K562 (cell line): ENCODE data around the gene IFT122. TPM values are rescaled to one million over a fixed set of nuclear protein-coding genes. Genes with fewer than 3 reads are reported as not detected.

Source experiments
- ATF7 ChIP-seq: fragments of 450-650 bp; IDR thresholded peaks from 2 replicates; pipeline ENCODE4 v1.7.1; 2014; ENCODE audit warnings: mild to moderate bottlenecking, moderate library complexity
- BACH1 ChIP-seq: fragments of 200-800 bp; sonication (Bioruptor generic); IDR thresholded peaks from 2 replicates; pipeline ENCODE4 v1.6.1; 2016; ENCODE audit warnings: missing genetic modification characterization, missing compliant biosample characterization
- FOXA1 ChIP-seq: fragments of 450-650 bp; IDR thresholded peaks from 2 replicates; pipeline ENCODE4 v1.6.1; 2016; ENCODE audit warnings: mild to moderate bottlenecking, borderline replicate concordance
- MAFG ChIP-seq: fragments of 450-650 bp; conservative IDR thresholded peaks from 2 replicates; pipeline ENCODE4 v1.6.1; 2016; ENCODE audit warnings: missing genetic modification characterization, missing compliant biosample characterization
- MEF2D ChIP-seq: conservative IDR thresholded peaks from 2 replicates; pipeline ENCODE4 v1.6.1; 2016; ENCODE audit warnings: low read depth, missing genetic modification characterization, missing compliant biosample characterization
- MEIS2 ChIP-seq: fragments of 450-650 bp; IDR thresholded peaks from 2 replicates; pipeline ENCODE4 v1.6.1; 2014; ENCODE audit warnings: mild to moderate bottlenecking; ENCODE audit not compliant: partially characterized antibody
- RAD21 ChIP-seq, 2 experiments: fragments of 250-450 bp in 1 of 2; fragments of 450-650 bp in 1 of 2; sonication (Bioruptor Pico) in 1 of 2; formaldehyde crosslinking in 1 of 2; IDR thresholded peaks in 1 of 2; conservative IDR thresholded peaks in 1 of 2; 2 replicates each; pipeline versions ENCODE4 v1.4.0 to v1.8.0; 2020 to 2022; ENCODE audit warnings: mild to moderate bottlenecking in 2 of 2, moderate library complexity in 1 of 2
- SMAD4 ChIP-seq: fragments of 250-450 bp; sonication (Bioruptor Pico); conservative IDR thresholded peaks from 2 replicates; pipeline ENCODE4 v1.8.0; 2021; ENCODE audit warnings: inconsistent platforms, mild to moderate bottlenecking, moderate library complexity
- SPI1 ChIP-seq: IDR thresholded peaks from 2 replicates; pipeline ENCODE4 v1.6.1; 2011; ENCODE audit warnings: low read depth, low read length, control low read depth, borderline replicate concordance
- TOE1 ChIP-seq, 2 experiments: fragments of 450-650 bp in 1 of 2; sonication (generic) in 1 of 2; formaldehyde crosslinking in 1 of 2; IDR thresholded peaks; 2 replicates each; pipeline versions ENCODE4 v1.7.1 to v1.8.0; 2016 to 2022; ENCODE audit warnings: borderline replicate concordance in 2 of 2, mild to moderate bottlenecking in 2 of 2, antibody characterized with exemption in 1 of 2, inconsistent platforms in 1 of 2, low read depth in 1 of 2, missing genetic modification reagents in 1 of 2, moderate library complexity in 1 of 2
- ZC3H11A ChIP-seq: IDR thresholded peaks from 2 replicates; pipeline ENCODE4 v1.6.1; 2012; ENCODE audit warnings: low read depth, low read length, improper control_type of control experiment
- ZNF316 ChIP-seq: fragments of 450-650 bp; IDR thresholded peaks from 2 replicates; pipeline ENCODE4 v1.6.1; 2016
- polyA plus RNA-seq, 8 experiments: library from polyadenylated mRNA; depleted of rRNA in 4 of 8; stranded (reverse) in 5 of 8; unstranded in 3 of 8; fragments of >200 nt; fragmentation: Nextera tagmentation in 2 of 8; fragmentation: Illumina TruSeq in 1 of 8; extraction: Ambion mirVana in 2 of 8; extraction: Trizol in 1 of 8; gene quantifications; 2 replicates each; pipeline versions ENCODE4 v1.2.1 to v1.2.3, GENCODE V29; 2011 to 2014; ENCODE audit warnings: inconsistent platforms in 1 of 8, missing spikeins in 1 of 8
- total RNA-seq, 7 experiments: library from RNA; depleted of rRNA in 6 of 7; stranded (reverse); fragments of >200 nt in 6 of 7; fragmentation: Illumina TruSeq in 2 of 7; extraction: Trizol in 2 of 7; gene quantifications; 2 replicates each; pipeline versions ENCODE4 v1.2.1 to v1.2.3, GENCODE V29; 2011 to 2021; ENCODE audit warnings: low replicate concordance in 1 of 7
- TF ChIP-seq, protein P1 (sequence below), 2 experiments: fragments of 450-650 bp; formaldehyde crosslinking in 1 of 2; IDR thresholded peaks; 2 replicates each; pipeline versions ENCODE4 v1.4.0 to v1.6.1; 2014 to 2020; ENCODE audit warnings: mild to moderate bottlenecking in 2 of 2, borderline replicate concordance in 1 of 2, low read depth in 1 of 2

Gene IFT122
- total and polyA plus RNA-seq, 9 of the 15 experiments (the other 6 are each of a cell fraction or from before 2014, with no cell fraction given): 2.4 to 11.5 (median 7.7) TPM

DNA sequence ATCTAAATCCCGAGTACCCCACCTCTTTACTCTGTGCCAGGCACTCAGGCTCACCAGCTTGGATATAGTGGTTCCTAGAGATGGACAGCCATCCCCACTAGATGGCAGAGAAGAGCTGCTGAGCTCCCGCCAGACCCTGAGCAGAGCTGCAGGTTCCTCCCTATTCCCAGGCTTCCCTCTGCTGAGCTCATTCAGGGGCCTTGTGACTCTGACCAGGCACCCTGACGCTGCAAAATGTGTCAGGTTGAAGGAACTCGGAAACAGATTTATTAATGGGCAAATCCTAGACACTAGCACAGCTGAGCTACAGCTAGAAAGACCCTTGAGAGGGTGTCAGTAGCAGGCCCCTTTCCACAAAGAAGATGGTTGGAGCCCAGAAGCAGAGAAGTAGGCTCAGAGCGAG is 50.2 kb downstream of the IFT122 start (continued):
- TF ChIP-seq SPI1 (peak; percentile 63; the same call in 1 of the 2 replicates), SMAD4 (CRISPR knock-in tag) (0 out of 2 replicates have a peak, but pooled peaks have one; percentile 20), BACH1 (peak; percentile 87; the same call in 1 of the 2 replicates), ZNF316 (peak; percentile 76), MAFG (peak; percentile 70), RAD21 (CRISPR knock-in tag; conservative IDR thresholded peaks at IDR 0.05 in 1 of 2, IDR thresholded peaks at IDR 0.05 in 1 of 2) (peak; percentile 88 to 89), ATF7 (peak; percentile 77; the same call in 1 of the 2 replicates), MEF2D (0 out of 2 replicates have a peak, but pooled peaks have one; percentile 45), FOXA1 (no peak), MEIS2 (peak; percentile 59), TOE1 (IDR thresholded peaks at IDR 0.05; ENCODE audit: borderline replicate concordance) (peak; percentile 75; the same call in 1 of the 2 replicates), TOE1 (CRISPR knock-in tag; IDR thresholded peaks at IDR 0.05; ENCODE audit: borderline replicate concordance, low read depth) (no peak), ZC3H11A (no peak)
- TF ChIP-seq, protein P1, sequence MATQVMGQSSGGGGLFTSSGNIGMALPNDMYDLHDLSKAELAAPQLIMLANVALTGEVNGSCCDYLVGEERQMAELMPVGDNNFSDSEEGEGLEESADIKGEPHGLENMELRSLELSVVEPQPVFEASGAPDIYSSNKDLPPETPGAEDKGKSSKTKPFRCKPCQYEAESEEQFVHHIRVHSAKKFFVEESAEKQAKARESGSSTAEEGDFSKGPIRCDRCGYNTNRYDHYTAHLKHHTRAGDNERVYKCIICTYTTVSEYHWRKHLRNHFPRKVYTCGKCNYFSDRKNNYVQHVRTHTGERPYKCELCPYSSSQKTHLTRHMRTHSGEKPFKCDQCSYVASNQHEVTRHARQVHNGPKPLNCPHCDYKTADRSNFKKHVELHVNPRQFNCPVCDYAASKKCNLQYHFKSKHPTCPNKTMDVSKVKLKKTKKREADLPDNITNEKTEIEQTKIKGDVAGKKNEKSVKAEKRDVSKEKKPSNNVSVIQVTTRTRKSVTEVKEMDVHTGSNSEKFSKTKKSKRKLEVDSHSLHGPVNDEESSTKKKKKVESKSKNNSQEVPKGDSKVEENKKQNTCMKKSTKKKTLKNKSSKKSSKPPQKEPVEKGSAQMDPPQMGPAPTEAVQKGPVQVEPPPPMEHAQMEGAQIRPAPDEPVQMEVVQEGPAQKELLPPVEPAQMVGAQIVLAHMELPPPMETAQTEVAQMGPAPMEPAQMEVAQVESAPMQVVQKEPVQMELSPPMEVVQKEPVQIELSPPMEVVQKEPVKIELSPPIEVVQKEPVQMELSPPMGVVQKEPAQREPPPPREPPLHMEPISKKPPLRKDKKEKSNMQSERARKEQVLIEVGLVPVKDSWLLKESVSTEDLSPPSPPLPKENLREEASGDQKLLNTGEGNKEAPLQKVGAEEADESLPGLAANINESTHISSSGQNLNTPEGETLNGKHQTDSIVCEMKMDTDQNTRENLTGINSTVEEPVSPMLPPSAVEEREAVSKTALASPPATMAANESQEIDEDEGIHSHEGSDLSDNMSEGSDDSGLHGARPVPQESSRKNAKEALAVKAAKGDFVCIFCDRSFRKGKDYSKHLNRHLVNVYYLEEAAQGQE (IDR thresholded peaks at IDR 0.05; ENCODE audit: borderline replicate concordance): peak; percentile 88
- TF ChIP-seq, protein P1 (CRISPR knock-in tag; IDR thresholded peaks at IDR 0.05; ENCODE audit: low read depth): no peak
